ENCODE measurements around the gene NPNT.

NPNT gene

GRCh38 chr4:105967058-105967658 is 71.9 kb downstream of the NPNT start:
- DNase-seq (ENCODE audit: low spot score in 2 of 2) (no peak), ATAC-seq (ENCODE audit: low read depth) (no peak)
- no peaks in the 10 kb centered on the region for H3K4me1 Mint-ChIP-seq
- no peak overlapping the region for H3K4me3 Mint-ChIP-seq
- no peaks in the 10 kb centered on the region for H3K9me3 Mint-ChIP-seq
- peaks cover 3% of the 10 kb centered on the region for H3K27me3 Mint-ChIP-seq
- H3K36me3 Mint-ChIP-seq, result no peaks in the 10 kb centered on the region
- H3K27ac Mint-ChIP-seq, result no peak overlapping the region

GRCh38 chr4:105969575-105969974 is 74.3 kb downstream of the NPNT start:
- Mint-ChIP-seq H3K27me3 (peaks cover 3% of the 10 kb centered on the region), H3K4me1 (no peaks in the 10 kb centered on the region), H3K36me3 (no peaks in the 10 kb centered on the region), H3K4me3 (no peak overlapping the region), H3K9me3 (no peaks in the 10 kb centered on the region), H3K27ac (no peak overlapping the region)
- no peak for DNase-seq (ENCODE audit: low spot score in 2 of 2)
- ATAC-seq (ENCODE audit: low read depth), result no peak

GRCh38 chr4:105970371-105970770 is 75.1 kb downstream of the NPNT start:
- Mint-ChIP-seq H3K27me3 (peaks cover 3% of the 10 kb centered on the region), H3K4me3 (no peak overlapping the region), H3K4me1 (no peaks in the 10 kb centered on the region), H3K27ac (no peak overlapping the region), H3K9me3 (no peaks in the 10 kb centered on the region), H3K36me3 (no peaks in the 10 kb centered on the region)
- no peak for DNase-seq (ENCODE audit: low spot score in 2 of 2)
- no peak for ATAC-seq (ENCODE audit: low read depth)

GRCh38 chr4:105971036-105971435 is 75.8 kb downstream of the NPNT start:
- no peak overlapping the region for H3K4me3 Mint-ChIP-seq
- no peaks in the 10 kb centered on the region for H3K36me3 Mint-ChIP-seq
- DNase-seq (ENCODE audit: low spot score in 2 of 2), result no peak
- no peak for ATAC-seq (ENCODE audit: low read depth)
- no peaks in the 10 kb centered on the region for H3K9me3 Mint-ChIP-seq
- H3K27me3 Mint-ChIP-seq, result peaks cover 3% of the 10 kb centered on the region
- no peaks in the 10 kb centered on the region for H3K4me1 Mint-ChIP-seq
- no peak overlapping the region for H3K27ac Mint-ChIP-seq

GRCh38 chr4:105972946-105973621 is 77.8 kb downstream of the NPNT start:
- Mint-ChIP-seq H3K9me3 (peaks cover 3% of the 10 kb centered on the region), H3K4me1 (no peaks in the 10 kb centered on the region), H3K27me3 (peaks cover 3% of the 10 kb centered on the region), H3K27ac (no peak overlapping the region), H3K36me3 (no peaks in the 10 kb centered on the region), H3K4me3 (no peak overlapping the region)
- ATAC-seq (ENCODE audit: low read depth) (no peak), DNase-seq (ENCODE audit: low spot score in 2 of 2) (no peak)

GRCh38 chr4:105976915-105977314 is 81.6 kb downstream of the NPNT start:
- no peak for DNase-seq (ENCODE audit: low spot score in 2 of 2)
- peaks cover 3% of the 10 kb centered on the region for H3K9me3 Mint-ChIP-seq
- no peak overlapping the region for H3K4me3 Mint-ChIP-seq
- peaks cover 2% of the 10 kb centered on the region for H3K27me3 Mint-ChIP-seq
- no peaks in the 10 kb centered on the region for H3K4me1 Mint-ChIP-seq
- no peak overlapping the region for H3K27ac Mint-ChIP-seq
- no peak for ATAC-seq (ENCODE audit: low read depth)
- H3K36me3 Mint-ChIP-seq, result no peaks in the 10 kb centered on the region

- DNase-seq (ENCODE audit: low spot score in 2 of 2) (no peak), ATAC-seq (ENCODE audit: low read depth) (no peak)
- Mint-ChIP-seq H3K36me3 (no peaks in the 10 kb centered on the region), H3K27ac (no peak overlapping the region), H3K4me3 (no peak overlapping the region), H3K27me3 (peaks cover 2% of the 10 kb centered on the region), H3K4me1 (no peaks in the 10 kb centered on the region), H3K9me3 (peaks cover 4% of the 10 kb centered on the region)
Observed at GRCh38 chr4:105978684-105979296, 83.5 kb downstream of the NPNT start.

GRCh38 chr4:105979506-105979905 is 84.2 kb downstream of the NPNT start:
- Mint-ChIP-seq H3K9me3 (peaks cover 4% of the 10 kb centered on the region), H3K4me3 (no peak overlapping the region), H3K36me3 (no peaks in the 10 kb centered on the region), H3K4me1 (no peaks in the 10 kb centered on the region), H3K27me3 (peaks cover 2% of the 10 kb centered on the region), H3K27ac (no peak overlapping the region)
- no peak for DNase-seq (ENCODE audit: low spot score in 2 of 2)
- no peak for ATAC-seq (ENCODE audit: low read depth)

GRCh38 chr4:105988671-105989070 is 93.4 kb downstream of the NPNT start:
- Mint-ChIP-seq H3K36me3 (no peaks in the 10 kb centered on the region), H3K4me3 (no peak overlapping the region), H3K27ac (no peak overlapping the region), H3K4me1 (no peaks in the 10 kb centered on the region), H3K27me3 (no peaks in the 10 kb centered on the region), H3K9me3 (peaks cover 4% of the 10 kb centered on the region)
- ATAC-seq (ENCODE audit: low read depth) (no peak), DNase-seq (ENCODE audit: low spot score in 2 of 2) (no peak)

GRCh38 chr4:105989485-105990242 is 94.4 kb downstream of the NPNT start:
- Mint-ChIP-seq H3K4me1 (no peaks in the 10 kb centered on the region), H3K27me3 (no peaks in the 10 kb centered on the region), H3K27ac (no peak overlapping the region), H3K4me3 (no peak overlapping the region), H3K36me3 (no peaks in the 10 kb centered on the region), H3K9me3 (peaks cover 4% of the 10 kb centered on the region)
- no peak for ATAC-seq (ENCODE audit: low read depth)
- DNase-seq (ENCODE audit: low spot score in 2 of 2), result no peak

GRCh38 chr4:105990933-105991332 is 95.7 kb downstream of the NPNT start:
- DNase-seq (ENCODE audit: low spot score in 2 of 2) (no peak), ATAC-seq (ENCODE audit: low read depth) (no peak)
- no peaks in the 10 kb centered on the region for H3K4me1 Mint-ChIP-seq
- peaks cover 4% of the 10 kb centered on the region for H3K9me3 Mint-ChIP-seq
- no peaks in the 10 kb centered on the region for H3K27me3 Mint-ChIP-seq
- no peaks in the 10 kb centered on the region for H3K36me3 Mint-ChIP-seq
- H3K27ac Mint-ChIP-seq, result no peak overlapping the region
- H3K4me3 Mint-ChIP-seq, result no peak overlapping the region

- Mint-ChIP-seq H3K9me3 (peaks cover 4% of the 10 kb centered on the region), H3K27me3 (no peaks in the 10 kb centered on the region), H3K36me3 (no peaks in the 10 kb centered on the region), H3K27ac (no peak overlapping the region), H3K4me3 (no peak overlapping the region), H3K4me1 (no peaks in the 10 kb centered on the region)
- DNase-seq (ENCODE audit: low spot score in 2 of 2), result no peak
- no peak for ATAC-seq (ENCODE audit: low read depth)
Observed at GRCh38 chr4:105991726-105992125, 96.5 kb downstream of the NPNT start.

- Mint-ChIP-seq H3K4me1 (no peaks in the 10 kb centered on the region), H3K27ac (no peak overlapping the region), H3K4me3 (no peak overlapping the region), H3K27me3 (peaks cover 2% of the 10 kb centered on the region), H3K9me3 (peaks cover 4% of the 10 kb centered on the region), H3K36me3 (no peaks in the 10 kb centered on the region)
- ATAC-seq (ENCODE audit: low read depth) (no peak), DNase-seq (ENCODE audit: low spot score in 2 of 2) (no peak)
Observed at GRCh38 chr4:105992641-105993305, 97.5 kb downstream of the NPNT start.

GRCh38 chr4:105994061-105994460 is 98.8 kb downstream of the NPNT start:
- Mint-ChIP-seq H3K27me3 (peaks cover 2% of the 10 kb centered on the region), H3K36me3 (no peaks in the 10 kb centered on the region), H3K27ac (no peak overlapping the region), H3K4me3 (no peak overlapping the region), H3K9me3 (no peaks in the 10 kb centered on the region), H3K4me1 (no peaks in the 10 kb centered on the region)
- DNase-seq (ENCODE audit: low spot score in 2 of 2) (no peak), ATAC-seq (ENCODE audit: low read depth) (no peak)
